HepG2 (cell line): ENCODE results near the gene SLC23A3. TPM values are rescaled to one million over a fixed set of nuclear protein-coding genes. Genes with fewer than 3 reads are reported as not detected.

Experiments used
- BRCA1 ChIP-seq: sonication (generic); formaldehyde crosslinking; IDR thresholded peaks from 2 replicates; pipeline ENCODE4 v1.4.0; 2020; ENCODE audit warnings: missing genetic modification reagents
- DRAP1 ChIP-seq: IDR thresholded peaks from 2 replicates; pipeline ENCODE4 v1.6.1; 2016; ENCODE audit warnings: missing genetic modification reagents, missing compliant biosample characterization
- ELF1 ChIP-seq: sonication (generic); formaldehyde crosslinking; IDR thresholded peaks from 2 replicates; pipeline ENCODE4 v1.4.0; 2020; ENCODE audit warnings: missing genetic modification reagents
- FOXP1 ChIP-seq, 2 experiments: fragments of 450-650 bp in 1 of 2; IDR thresholded peaks; 2 replicates each; pipeline ENCODE4 v1.6.1; 2017 to 2018; ENCODE audit warnings: antibody characterized with exemption in 1 of 2
- GPBP1L1 ChIP-seq: sonication (generic); formaldehyde crosslinking; IDR thresholded peaks from 2 replicates; pipeline ENCODE4 v1.5.0; 2020; ENCODE audit warnings: mild to moderate bottlenecking, missing genetic modification reagents
- MAX ChIP-seq: IDR thresholded peaks from 2 replicates; pipeline ENCODE4 v1.6.1; 2012; ENCODE audit warnings: inconsistent platforms
- MXD1 ChIP-seq: sonication (generic); formaldehyde crosslinking; IDR thresholded peaks from 2 replicates; pipeline ENCODE4 v1.4.0; 2020; ENCODE audit warnings: mild to moderate bottlenecking, missing genetic modification reagents
- SETDB1 ChIP-seq: sonication (generic); formaldehyde crosslinking; IDR thresholded peaks from 2 replicates; pipeline ENCODE4 v1.5.1; 2020; ENCODE audit warnings: missing genetic modification reagents, mild to moderate bottlenecking, borderline replicate concordance
- SRSF1 ChIP-seq: fragments of 200-400 bp; formaldehyde crosslinking; optimal IDR thresholded peaks from 2 replicates; pipeline ENCODE3; 2017; ENCODE audit warnings: mild to moderate bottlenecking, low read depth, low read length, moderate library complexity
- THAP11 ChIP-seq: IDR thresholded peaks from 2 replicates; pipeline ENCODE4 v1.6.1; 2016; ENCODE audit warnings: missing biosample characterization, missing genetic modification reagents
- ZBED4 ChIP-seq: sonication (generic); formaldehyde crosslinking; IDR thresholded peaks from 2 replicates; pipeline ENCODE4 v1.4.0; 2020; ENCODE audit warnings: missing genetic modification reagents, borderline replicate concordance
- ZBTB49 ChIP-seq: sonication (generic); formaldehyde crosslinking; IDR thresholded peaks from 2 replicates; pipeline ENCODE4 v1.4.0; 2020; ENCODE audit warnings: missing genetic modification reagents, borderline replicate concordance
- ZNF207 ChIP-seq: fragments of 450-650 bp; IDR thresholded peaks from 2 replicates; pipeline ENCODE4 v1.6.1; 2016; ENCODE audit warnings: antibody characterized with exemption, borderline replicate concordance
- ZNF788 ChIP-seq: sonication (generic); formaldehyde crosslinking; IDR thresholded peaks from 2 replicates; pipeline ENCODE4 v1.5.0; 2020; ENCODE audit warnings: mild to moderate bottlenecking, missing genetic modification reagents, borderline replicate concordance
- ZSCAN20 ChIP-seq: sonication (generic); formaldehyde crosslinking; IDR thresholded peaks from 2 replicates; pipeline ENCODE4 v1.4.0; 2020; ENCODE audit warnings: missing genetic modification reagents, mild to moderate bottlenecking, borderline replicate concordance
- ZXDC ChIP-seq: sonication (generic); formaldehyde crosslinking; IDR thresholded peaks from 2 replicates; pipeline ENCODE4 v1.5.0; 2020; ENCODE audit warnings: mild to moderate bottlenecking, missing genetic modification reagents
- polyA plus RNA-seq, 8 experiments: library from polyadenylated mRNA; depleted of rRNA in 3 of 8; stranded (reverse) in 7 of 8; unstranded in 1 of 8; fragments of >200 nt; fragmentation: Illumina TruSeq in 4 of 8; extraction: Trizol in 4 of 8; gene quantifications; 2 replicates each; pipeline versions ENCODE4 v1.2.1 to v1.2.3, GENCODE V29; 2011 to 2016; ENCODE audit warnings: low read depth in 4 of 8, missing spikeins in 1 of 8, mixed read lengths in 1 of 8; ENCODE audit not compliant: insufficient read depth in 1 of 8
- total RNA-seq, 5 experiments: library from RNA; depleted of rRNA; stranded (reverse); fragments of >200 nt; fragmentation: Illumina TruSeq; extraction: Trizol; gene quantifications; 2 replicates each; pipeline ENCODE4 v1.2.3, GENCODE V29; 2016; ENCODE audit warnings: low read depth in 1 of 5

Gene SLC23A3
- total and polyA plus RNA-seq, 2 of the 13 experiments (the other 11 are each of a cell fraction or from before 2014, with no cell fraction given), result 0.38 to 0.78 TPM

- no peak; the same call in 1 of the 2 replicates for TF ChIP-seq ZBTB49 (CRISPR knock-in tag)
- TF ChIP-seq ZSCAN20, result no peak
- peak; percentile 65; the same call in 1 of the 2 replicates for TF ChIP-seq DRAP1
- TF ChIP-seq ZNF788 (CRISPR knock-in tag), result peak; percentile 76
- TF ChIP-seq MXD1 (CRISPR knock-in tag), result peak; percentile 91
- TF ChIP-seq BRCA1, result peak; percentile 89
- TF ChIP-seq SRSF1, result peak; percentile 48
- no peak for TF ChIP-seq FOXP1 (IDR thresholded peaks at IDR 0.05)
- TF ChIP-seq FOXP1 (CRISPR knock-in tag; IDR thresholded peaks at IDR 0.05), result no peak
- peak; percentile 56; the same call in 1 of the 2 replicates for TF ChIP-seq ZXDC
- TF ChIP-seq SETDB1 (CRISPR knock-in tag), result no peak
- TF ChIP-seq GPBP1L1, result no peak
- TF ChIP-seq ELF1 (CRISPR knock-in tag), result peak; percentile 61
- peak; percentile 83 for TF ChIP-seq THAP11
- TF ChIP-seq ZNF207, result no peak
- TF ChIP-seq MAX, result peak; percentile 82
- TF ChIP-seq ZBED4 (CRISPR knock-in tag), result peak; percentile 41; the same call in 1 of the 2 replicates
Measured at GRCh38 chr2:219160186-219161017, 9.4 kb downstream of the SLC23A3 start, which contains the start of gene NHEJ1 (continued).
